ENCODE results near the gene ZBED1. TPM values are rescaled to one million over a fixed set of nuclear protein-coding genes. Genes with fewer than 3 reads are reported as not detected.
"Not testable (repeated sequence)": the region's sequence is repeated elsewhere in the genome, so short reads cannot be mapped to it uniquely, and the experiment has no call there.

The ZBED1 gene
- total RNA-seq, 4 donors from 2014 or later, result 15.6 to 39.2 (median 22.1) TPM

DNA sequence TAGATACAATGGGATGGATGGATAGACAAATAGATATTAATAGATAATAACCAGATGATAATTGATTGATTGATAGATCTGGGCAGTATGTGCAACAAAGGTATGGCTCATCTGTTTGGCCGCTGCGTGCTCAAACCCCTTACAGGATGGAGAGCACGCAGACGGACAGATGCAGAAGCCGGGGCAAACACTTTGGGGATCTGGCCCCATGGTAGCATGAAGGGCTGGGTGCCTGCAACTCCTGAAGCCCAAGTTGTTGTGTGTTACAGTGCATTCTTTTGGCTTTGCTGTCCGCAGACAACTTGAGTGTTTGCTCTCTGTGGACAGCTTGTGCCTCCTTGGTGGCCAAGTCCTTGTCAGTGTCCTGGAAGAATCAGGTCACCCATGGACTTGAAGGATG is 10.6 kb upstream of the ZBED1 start:
- DNase-seq, result no peak
- TF ChIP-seq POLR2A (IDR thresholded peaks at IDR 0.05), result no peak

DNA sequence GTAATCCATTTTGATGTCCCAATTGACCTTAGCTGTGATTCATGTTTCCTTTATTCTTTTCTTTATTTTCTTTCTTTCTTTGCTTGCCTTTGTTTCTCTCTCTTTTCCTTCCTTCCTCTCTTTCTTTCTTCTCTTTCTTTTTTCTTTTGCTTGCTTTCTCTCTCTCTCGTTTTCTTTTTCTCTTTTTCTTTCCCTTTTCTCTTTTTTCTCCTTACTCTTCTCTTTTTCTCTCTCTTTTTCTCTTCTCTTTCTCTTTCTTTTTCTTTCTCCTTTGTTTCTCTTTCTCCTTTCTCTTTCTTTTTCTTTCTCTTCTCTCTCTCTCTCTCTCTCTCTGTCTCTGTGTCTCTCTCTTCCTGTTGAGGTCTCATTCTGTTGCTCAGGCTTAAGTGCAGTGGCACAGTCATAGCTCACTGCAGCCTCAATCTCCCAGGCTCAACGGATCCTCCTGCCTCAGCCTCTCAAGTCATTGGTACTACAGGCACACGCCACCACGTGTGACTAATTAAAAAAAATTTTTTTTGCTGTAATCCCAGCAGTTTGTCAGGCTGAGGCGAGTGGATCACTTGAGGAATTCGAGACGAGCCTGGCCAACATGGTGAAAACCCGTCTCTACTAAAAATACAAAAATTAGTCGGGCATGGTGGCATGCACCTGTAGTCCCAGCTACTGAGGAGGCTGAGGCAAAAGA is 8.0 kb upstream of the ZBED1 start:
- Histone ChIP-seq H3K9me3 (no peaks in the 10 kb centered on the region), H3K4me3 (no peak overlapping the region), H3K4me1 (no peaks in the 10 kb centered on the region), H3K27me3 (no peaks in the 10 kb centered on the region), H3K36me3 (no peaks in the 10 kb centered on the region), H3K27ac (no peak overlapping the region)
- no peak for DNase-seq
- TF ChIP-seq, protein P1, sequence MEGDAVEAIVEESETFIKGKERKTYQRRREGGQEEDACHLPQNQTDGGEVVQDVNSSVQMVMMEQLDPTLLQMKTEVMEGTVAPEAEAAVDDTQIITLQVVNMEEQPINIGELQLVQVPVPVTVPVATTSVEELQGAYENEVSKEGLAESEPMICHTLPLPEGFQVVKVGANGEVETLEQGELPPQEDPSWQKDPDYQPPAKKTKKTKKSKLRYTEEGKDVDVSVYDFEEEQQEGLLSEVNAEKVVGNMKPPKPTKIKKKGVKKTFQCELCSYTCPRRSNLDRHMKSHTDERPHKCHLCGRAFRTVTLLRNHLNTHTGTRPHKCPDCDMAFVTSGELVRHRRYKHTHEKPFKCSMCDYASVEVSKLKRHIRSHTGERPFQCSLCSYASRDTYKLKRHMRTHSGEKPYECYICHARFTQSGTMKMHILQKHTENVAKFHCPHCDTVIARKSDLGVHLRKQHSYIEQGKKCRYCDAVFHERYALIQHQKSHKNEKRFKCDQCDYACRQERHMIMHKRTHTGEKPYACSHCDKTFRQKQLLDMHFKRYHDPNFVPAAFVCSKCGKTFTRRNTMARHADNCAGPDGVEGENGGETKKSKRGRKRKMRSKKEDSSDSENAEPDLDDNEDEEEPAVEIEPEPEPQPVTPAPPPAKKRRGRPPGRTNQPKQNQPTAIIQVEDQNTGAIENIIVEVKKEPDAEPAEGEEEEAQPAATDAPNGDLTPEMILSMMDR (IDR thresholded peaks at IDR 0.05), result no peak
- no peak for TF ChIP-seq POLR2A (IDR thresholded peaks at IDR 0.05)
- intact Hi-C loops (cut with DNase I; ENCODE audit: low total_unique reads), result no loop called here

More for the DNA sequence above, 10.6 kb upstream of the ZBED1 start:
- no peaks in the 10 kb centered on the region for H3K27me3 ChIP-seq
- no peaks in the 10 kb centered on the region for H3K9me3 ChIP-seq
- no peak overlapping the region for H3K4me3 ChIP-seq
- no peaks in the 10 kb centered on the region for H3K36me3 ChIP-seq
- H3K4me1 ChIP-seq, result no peaks in the 10 kb centered on the region
- H3K27ac ChIP-seq, result no peak overlapping the region
- intact Hi-C loops (cut with DNase I; ENCODE audit: low total_unique reads), result no loop called here

- H3K36me3 ChIP-seq, result no peaks in the 10 kb centered on the region
- no peak for DNase-seq
- H3K4me1 ChIP-seq, result no peaks in the 10 kb centered on the region
- intact Hi-C loops (cut with DNase I; ENCODE audit: low total_unique reads), result no loop called here
- TF ChIP-seq, protein P1 (IDR thresholded peaks at IDR 0.05), result no peak
- no peak for TF ChIP-seq POLR2A (IDR thresholded peaks at IDR 0.05)
- H3K27ac ChIP-seq, result no peak overlapping the region
- H3K4me3 ChIP-seq, result no peak overlapping the region
- no peaks in the 10 kb centered on the region for H3K9me3 ChIP-seq
- no peaks in the 10 kb centered on the region for H3K27me3 ChIP-seq
Observed at GRCh38 chrX:2507904-2508627, 7.3 kb upstream of the ZBED1 start.

- Histone ChIP-seq H3K27ac (no peak overlapping the region), H3K9me3 (no peaks in the 10 kb centered on the region), H3K4me1 (no peaks in the 10 kb centered on the region), H3K27me3 (no peaks in the 10 kb centered on the region), H3K4me3 (no peak overlapping the region), H3K36me3 (no peaks in the 10 kb centered on the region)
- DNase-seq, result no peak
- intact Hi-C loops (cut with DNase I; ENCODE audit: low total_unique reads), result no loop called here
- no peak for TF ChIP-seq POLR2A (IDR thresholded peaks at IDR 0.05)
- TF ChIP-seq, protein P1 (IDR thresholded peaks at IDR 0.05), result no peak
Observed at GRCh38 chrX:2507196-2507595, 6.4 kb upstream of the ZBED1 start.

DNA sequence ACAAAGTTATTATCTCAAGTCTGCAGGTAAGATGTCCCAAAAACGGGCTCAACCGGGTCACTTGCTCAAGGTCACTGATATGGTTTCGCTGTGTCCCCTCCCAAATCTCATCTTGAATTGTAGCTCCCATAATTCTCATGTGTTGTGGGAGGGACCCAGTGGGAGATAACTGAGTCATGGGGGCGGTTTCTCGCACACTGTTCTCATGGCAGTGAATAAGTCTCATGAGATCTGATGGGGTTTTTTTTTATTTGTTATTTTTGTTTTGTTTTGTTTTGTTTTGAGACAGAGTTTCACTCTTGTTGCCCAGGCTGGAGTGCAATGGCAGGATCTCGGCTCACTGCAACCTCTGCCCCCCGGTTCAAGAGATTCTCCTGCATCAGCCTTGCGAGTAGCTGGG is 4.6 kb upstream of the ZBED1 start:
- intact Hi-C loops (cut with DNase I; ENCODE audit: low total_unique reads); DNase-seq; H3K36me3 ChIP-seq: not testable (repeated sequence)

GRCh38 chrX:2504706-2505332 is 4.0 kb upstream of the ZBED1 start:
- no peaks in the 10 kb centered on the region for H3K36me3 ChIP-seq
- H3K4me1 ChIP-seq, result no peaks in the 10 kb centered on the region
- DNase-seq, result no peak
- H3K9me3 ChIP-seq, result no peaks in the 10 kb centered on the region
- H3K27ac ChIP-seq, result no peak overlapping the region
- H3K27me3 ChIP-seq, result no peaks in the 10 kb centered on the region
- intact Hi-C loops (cut with DNase I; ENCODE audit: low total_unique reads), result no loop called here
- no peak overlapping the region for H3K4me3 ChIP-seq
- TF ChIP-seq POLR2A (IDR thresholded peaks at IDR 0.05), result no peak
- TF ChIP-seq, protein P1 (IDR thresholded peaks at IDR 0.05), result no peak

More for the DNA sequence above, 4.6 kb upstream of the ZBED1 start:
- not testable (repeated sequence) for H3K9me3 ChIP-seq, H3K27me3 ChIP-seq, H3K4me1 ChIP-seq, H3K4me3 ChIP-seq, H3K27ac ChIP-seq
